Aorta (tissue), 5 donors: ENCODE data around the gene NT5DC1. TPM values are rescaled to one million over a fixed set of nuclear protein-coding genes. Genes with fewer than 3 reads are reported as not detected.

Source experiments
- ATAC-seq: fragments of 200-7000 bp; cut with Tn5 transposase; one replicate; pipeline ENCODE4 v1.9.1; 2022; ENCODE audit warnings: moderate library complexity; ENCODE audit not compliant: low FRiP score
- DNase-seq, 2 donors: peaks; one replicate each; pipeline ENCODE4 v3.0.0-alpha.2; 2020
- H3K27ac ChIP-seq, 2 donors: one replicate each; pipeline ENCODE4 v1.5.1; 2013; ENCODE audit warnings: low read length in 2 of 2, mild to moderate bottlenecking in 2 of 2, moderate library complexity in 2 of 2, control low read depth in 1 of 2, inconsistent platforms in 1 of 2, low read depth in 1 of 2
- H3K27me3 ChIP-seq, 2 donors: one replicate each; pipeline ENCODE4 v1.6.1; 2013; ENCODE audit warnings: control low read depth in 1 of 2, low read length in 1 of 2, mild to moderate bottlenecking in 1 of 2, moderate library complexity in 1 of 2; ENCODE audit not compliant: insufficient read depth in 2 of 2, control insufficient read depth in 1 of 2
- H3K36me3 ChIP-seq, 2 donors: one replicate each; pipeline ENCODE4 v1.6.1; 2013; ENCODE audit warnings: control low read depth in 1 of 2, low read length in 1 of 2, mild to moderate bottlenecking in 1 of 2; ENCODE audit not compliant: insufficient read depth in 2 of 2, control insufficient read depth in 1 of 2
- H3K4me1 ChIP-seq, 2 donors: one replicate each; pipeline ENCODE4 v1.6.1; 2013; ENCODE audit warnings: low read length in 2 of 2, control low read depth in 1 of 2, mild to moderate bottlenecking in 1 of 2, moderate library complexity in 1 of 2; ENCODE audit not compliant: insufficient read depth in 2 of 2, control insufficient read depth in 1 of 2
- H3K4me3 ChIP-seq, 2 donors: one replicate each; pipeline ENCODE4 v1.5.1; 2013; ENCODE audit warnings: low read length in 2 of 2, control low read depth in 1 of 2, mild to moderate bottlenecking in 1 of 2
- H3K9me3 ChIP-seq: one replicate; pipeline ENCODE4 v1.6.1; 2013; ENCODE audit warnings: mild to moderate bottlenecking, low read length; ENCODE audit not compliant: control insufficient read depth
- WGBS, 2 donors: extraction: QIAGEN DNeasy Blood & Tissue Kit; methylation state at CpG; one replicate each; pipeline ENCODE4 v1.1.7; 2013; 5-methylcytosine and 5-hydroxymethylcytosine counted together
- intact Hi-C, 2 donors: fragments of 100-400 bp; cut with DNase I; formaldehyde crosslinking; loops; one replicate each; pipeline versions ENCODE4 v1.14.2 to v1.15.0; 2022
- polyA plus RNA-seq, 2 donors: library from polyadenylated mRNA; stranded (reverse); fragments of 200-250 nt; gene quantifications; one replicate each; pipeline ENCODE4 v1.2.3, GENCODE V29; 2013
- total RNA-seq, 2 donors: library from RNA; stranded (reverse); fragmentation: NEBNext Ultra II Directional; extraction: Animal tissue kit (Norgen Biotek cat#: 25700); gene quantifications; one replicate each; pipeline ENCODE4 v1.2.1, GENCODE V29; 2021
- donor health status: healthy with polysubstance abuse.
- donor health status: Bipolar disorder and iron deficiency.
- donor health status: DM: no; HTN: no; CAD: no.
- donor health status: DM: no; HTN: no; CAD: no.
- donor health status: DM: yes; HTN: yes; CAD: no.

NT5DC1 gene
- total and polyA plus RNA-seq, 4 donors: 17.0 to 47.5 (median 38.0) TPM

- DNase-seq (no peak), ATAC-seq (no peak)
- Histone ChIP-seq H3K4me1 (no peaks in the 10 kb centered on the region), H3K4me3 (no peak overlapping the region), H3K27ac (no peak overlapping the region), H3K36me3 (no peaks in the 10 kb centered on the region), H3K9me3 (no peaks in the 10 kb centered on the region), H3K27me3 (no peaks in the 10 kb centered on the region)
- WGBS, 2 donors: 92 to 93% methylated on average over 2 of the region's 2 CpGs
- intact Hi-C loops: no loop called here
Observed at GRCh38 chr6:116290799-116291198, 190.1 kb downstream of the NT5DC1 start.

- no peak for ATAC-seq
Observed at GRCh38 chr6:116291701-116292396, 191.2 kb downstream of the NT5DC1 start.

GRCh38 chr6:116292553-116292952 lies 191.9 kb downstream of the NT5DC1 start:
- DNase-seq (no peak), ATAC-seq (no peak)
- WGBS, 2 donors: 96 to 98% methylated on average over 1 of the region's 1 CpG
- H3K4me1 ChIP-seq: no peaks in the 10 kb centered on the region
- no peaks in the 10 kb centered on the region for H3K36me3 ChIP-seq
- intact Hi-C loops: no loop called here
- no peak overlapping the region for H3K27ac ChIP-seq
- no peaks in the 10 kb centered on the region for H3K27me3 ChIP-seq
- H3K9me3 ChIP-seq: no peaks in the 10 kb centered on the region
- no peak overlapping the region for H3K4me3 ChIP-seq

More at GRCh38 chr6:116291701-116292396, 191.2 kb downstream of the NT5DC1 start:
- 82 to 84% methylated on average over 4 of the region's 4 CpGs for WGBS, 2 donors
- no peak overlapping the region for H3K4me3 ChIP-seq
- no peaks in the 10 kb centered on the region for H3K9me3 ChIP-seq
- intact Hi-C loops: no loop called here
- no peak overlapping the region for H3K27ac ChIP-seq
- H3K27me3 ChIP-seq: no peaks in the 10 kb centered on the region
- no peaks in the 10 kb centered on the region for H3K36me3 ChIP-seq
- DNase-seq: no peak
- no peaks in the 10 kb centered on the region for H3K4me1 ChIP-seq

- 98 to 100% methylated on average over 3 of the region's 3 CpGs for WGBS, 2 donors
- Histone ChIP-seq H3K4me1 (peaks cover 0 to 4% of the 10 kb centered on the region in 2 donors), H3K4me3 (no peak overlapping the region), H3K36me3 (no peaks in the 10 kb centered on the region), H3K9me3 (no peaks in the 10 kb centered on the region), H3K27ac (no peak overlapping the region), H3K27me3 (no peaks in the 10 kb centered on the region)
- DNase-seq (no peak), ATAC-seq (no peak)
- intact Hi-C loops: no loop called here
Observed at GRCh38 chr6:116298273-116298672, 197.6 kb downstream of the NT5DC1 start.

GRCh38 chr6:116298973-116299372 lies 198.3 kb downstream of the NT5DC1 start:
- DNase-seq (no peak), ATAC-seq (no peak)
- intact Hi-C loops: no loop called here
- H3K4me3 ChIP-seq: no peak overlapping the region
- H3K27ac ChIP-seq: no peak overlapping the region
- no peaks in the 10 kb centered on the region for H3K9me3 ChIP-seq
- peaks cover 0 to 4% of the 10 kb centered on the region in 2 donors for H3K4me1 ChIP-seq
- H3K27me3 ChIP-seq: no peaks in the 10 kb centered on the region
- H3K36me3 ChIP-seq: no peaks in the 10 kb centered on the region

Other genes starting within 250 kb of the NT5DC1 start
- gene FRK, start 40.0 kb upstream of the NT5DC1 start, total RNA-seq: 10 to 100 TPM in 1 of 2 donors, 1 to 10 TPM in 1; 9.3 to 18.3 TPM
- gene FRK, start 40.0 kb upstream of the NT5DC1 start, polyA plus RNA-seq: 1 to 10 TPM; 1.8 to 2.8 TPM
- gene COL10A1, start 25.3 kb downstream of the NT5DC1 start, total RNA-seq: under 1 TPM in 1 of 2 donors, not detected in 1; 0.99 TPM
- not detected for gene COL10A1, start 25.3 kb downstream of the NT5DC1 start, polyA plus RNA-seq
- 10 to 100 TPM; 15.7 to 18.4 TPM for gene TSPYL4, start 153.2 kb downstream of the NT5DC1 start, total RNA-seq
- gene TSPYL4, start 153.2 kb downstream of the NT5DC1 start, polyA plus RNA-seq: 10 to 100 TPM; 10.5 to 19.1 TPM
- gene TSPYL1, start 179.1 kb downstream of the NT5DC1 start, total RNA-seq: 10 to 100 TPM; 77.2 to 78.0 TPM
- gene TSPYL1, start 179.1 kb downstream of the NT5DC1 start, polyA plus RNA-seq: 10 to 100 TPM; 30.8 to 32.2 TPM